C1 segment of cervical spinal cord (tissue), 14 donors: ENCODE results near the gene LRRC53.

ENCODE experiments used
- DNase-seq, 14 donors: peaks; one replicate each; lab custom pipeline; 2025; lab: John Stamatoyannopoulos, UW

The LRRC53 gene

GRCh38 chr1:74436078-74436477 lies 76.3 kb downstream of the LRRC53 start:
- DNase-seq = no peak

GRCh38 chr1:74434321-74434720 lies 78.1 kb downstream of the LRRC53 start:
- no peak for DNase-seq

GRCh38 chr1:74432325-74432724 lies 80.1 kb downstream of the LRRC53 start:
- DNase-seq = no peak

GRCh38 chr1:74431531-74431930 lies 80.9 kb downstream of the LRRC53 start:
- no peak for DNase-seq

GRCh38 chr1:74430342-74430934 lies 82.0 kb downstream of the LRRC53 start:
- DNase-seq = no peak

DNA sequence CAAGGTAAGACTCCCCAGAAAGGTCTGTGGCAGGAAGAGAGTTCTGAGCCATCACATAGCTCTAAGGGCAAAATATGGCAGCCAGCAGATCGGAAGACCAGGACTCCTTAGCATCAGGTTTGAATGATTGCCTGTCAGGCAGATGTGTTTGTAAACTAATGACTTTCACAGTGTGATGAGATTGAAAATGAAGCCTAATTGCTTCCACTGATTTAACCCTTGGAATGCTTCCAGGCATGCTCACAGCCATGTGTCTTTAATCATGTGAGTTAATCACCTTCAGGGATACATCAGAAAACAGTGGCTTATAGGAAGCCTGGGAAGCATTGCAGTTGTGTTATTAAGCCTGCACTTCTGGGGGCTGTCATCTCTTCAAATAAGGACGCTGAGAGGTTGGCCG lies 82.8 kb downstream of the LRRC53 start:
- no peak for DNase-seq

DNA sequence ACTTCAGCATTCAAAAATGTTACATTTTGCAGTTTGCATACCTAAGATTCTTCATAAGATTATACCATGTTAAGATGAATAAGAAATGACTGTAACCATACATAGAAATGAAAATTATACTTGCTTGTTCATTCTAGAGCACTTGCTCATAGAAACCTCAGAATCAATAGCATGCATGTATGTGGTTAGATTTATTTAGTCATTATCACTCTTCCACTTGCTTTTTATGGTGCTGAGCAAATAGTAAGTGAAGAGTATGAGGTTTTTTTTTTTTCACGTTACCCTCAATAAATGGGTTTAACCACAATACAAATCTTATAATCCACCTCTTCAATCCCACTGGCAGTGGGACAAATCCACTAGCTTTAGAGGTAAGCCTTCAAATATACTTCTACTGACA lies 84.7 kb downstream of the LRRC53 start:
- DNase-seq = no peak

GRCh38 chr1:74426208-74426937 lies 86.0 kb downstream of the LRRC53 start:
- DNase-seq = no peak

GRCh38 chr1:74425676-74426075 lies 86.7 kb downstream of the LRRC53 start:
- DNase-seq = no peak

DNA sequence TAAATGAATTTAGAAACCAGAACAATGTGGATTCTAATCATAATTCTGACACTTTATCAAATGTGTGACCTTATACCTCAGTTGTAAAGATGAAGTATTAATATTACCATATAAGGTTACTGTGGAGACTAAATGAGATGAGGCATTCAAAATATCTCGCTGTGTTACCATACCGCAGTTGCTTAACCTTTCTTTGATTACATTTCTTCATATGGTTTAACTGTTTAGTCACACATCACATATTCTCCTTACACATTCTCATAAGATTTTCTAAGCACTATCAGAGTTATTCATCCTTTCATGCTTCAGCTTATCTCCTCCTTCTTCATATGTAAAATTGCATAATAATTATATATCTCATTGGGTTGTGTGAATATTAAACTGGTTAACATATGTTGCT lies 88.9 kb downstream of the LRRC53 start:
- DNase-seq = no peak

- no peak for DNase-seq
These were observed 89.8 kb downstream of the LRRC53 start for GRCh38 chr1:74422421-74423292.

DNA sequence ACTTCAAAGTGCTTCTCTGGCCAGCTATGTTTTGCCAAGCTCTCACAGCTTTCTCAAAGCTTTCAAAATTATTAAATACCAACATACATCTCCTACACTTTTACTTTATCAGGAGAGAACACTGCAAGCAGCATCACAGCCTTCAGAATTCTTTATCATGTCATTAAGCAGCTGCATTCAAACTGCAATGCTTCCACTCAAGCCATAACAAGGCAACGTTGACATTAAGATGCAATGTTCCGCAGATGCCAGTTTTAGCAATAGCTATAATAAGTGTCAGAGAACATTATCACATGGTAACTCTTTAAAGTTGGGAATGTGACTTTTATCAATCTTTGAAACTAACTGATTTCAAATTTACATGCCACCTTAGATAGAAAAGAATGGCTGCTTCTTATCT lies 91.9 kb downstream of the LRRC53 start:
- no peak for DNase-seq
